Hepatocyte (in vitro differentiated cells): ENCODE data around the gene BCAS3.
A peak's percentile ranks its signal among the peaks of the same experiment; 100 is the strongest.

Experiments
- CTCF ChIP-seq: fragments of 200-600 bp; sonication (generic); IDR thresholded peaks from 2 replicates; pipeline ENCODE4 v1.5.1; 2016; ENCODE audit warnings: antibody characterized with exemption, mild to moderate bottlenecking; ENCODE audit not compliant: poor library complexity
- EZH2 ChIP-seq: fragments of 200-600 bp; sonication (generic); IDR thresholded peaks from 2 replicates; pipeline ENCODE4 v1.6.1; 2016; ENCODE audit warnings: antibody characterized with exemption, mild to moderate bottlenecking, borderline replicate concordance

- no peak for TF ChIP-seq CTCF
- peak; percentile 93 for TF ChIP-seq EZH2
These were observed 723.2 kb downstream of the BCAS3 start for GRCh38 chr17:61400717-61401388.
